Measurements from ENCODE around the gene DEK. TPM values are rescaled to one million over a fixed set of nuclear protein-coding genes. Genes with fewer than 3 reads are reported as not detected.
"Not testable (repeated sequence)": the region's sequence is repeated elsewhere in the genome, so short reads cannot be mapped to it uniquely, and the experiment has no call there.

DEK gene
- total RNA-seq, 1 donor = 156 TPM

- DNase-seq (ENCODE audit: low read depth) = peak; percentile 7
- not testable (repeated sequence) for H3K4me3 ChIP-seq (ENCODE audit: low read depth, low read length)
Observed at GRCh38 chr6:18226451-18227105, 37.8 kb downstream of the DEK start.

DNA sequence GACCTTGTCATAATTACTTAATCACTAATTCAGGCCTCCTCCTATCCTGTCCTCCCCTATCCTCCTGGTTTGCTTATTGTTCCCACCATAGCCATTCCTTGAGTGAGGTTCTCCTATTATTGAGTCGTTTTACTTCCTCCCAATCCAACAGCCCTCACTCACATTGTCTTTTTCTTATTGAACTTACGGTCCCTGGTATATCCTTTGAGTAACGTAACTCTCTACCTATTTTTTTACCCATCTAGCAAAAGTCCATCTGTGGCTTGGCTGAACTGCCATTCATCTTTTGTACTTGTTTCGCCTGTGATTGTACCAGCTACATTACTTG lies 43.1 kb downstream of the DEK start:
- H3K4me3 ChIP-seq (ENCODE audit: low read depth, low read length) = no peak overlapping the region
- TF ChIP-seq, protein P1, sequence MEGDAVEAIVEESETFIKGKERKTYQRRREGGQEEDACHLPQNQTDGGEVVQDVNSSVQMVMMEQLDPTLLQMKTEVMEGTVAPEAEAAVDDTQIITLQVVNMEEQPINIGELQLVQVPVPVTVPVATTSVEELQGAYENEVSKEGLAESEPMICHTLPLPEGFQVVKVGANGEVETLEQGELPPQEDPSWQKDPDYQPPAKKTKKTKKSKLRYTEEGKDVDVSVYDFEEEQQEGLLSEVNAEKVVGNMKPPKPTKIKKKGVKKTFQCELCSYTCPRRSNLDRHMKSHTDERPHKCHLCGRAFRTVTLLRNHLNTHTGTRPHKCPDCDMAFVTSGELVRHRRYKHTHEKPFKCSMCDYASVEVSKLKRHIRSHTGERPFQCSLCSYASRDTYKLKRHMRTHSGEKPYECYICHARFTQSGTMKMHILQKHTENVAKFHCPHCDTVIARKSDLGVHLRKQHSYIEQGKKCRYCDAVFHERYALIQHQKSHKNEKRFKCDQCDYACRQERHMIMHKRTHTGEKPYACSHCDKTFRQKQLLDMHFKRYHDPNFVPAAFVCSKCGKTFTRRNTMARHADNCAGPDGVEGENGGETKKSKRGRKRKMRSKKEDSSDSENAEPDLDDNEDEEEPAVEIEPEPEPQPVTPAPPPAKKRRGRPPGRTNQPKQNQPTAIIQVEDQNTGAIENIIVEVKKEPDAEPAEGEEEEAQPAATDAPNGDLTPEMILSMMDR (IDR thresholded peaks at IDR 0.05; ENCODE audit: insufficient read depth, low read length) = no peak
- no peak for DNase-seq (ENCODE audit: low read depth)

GRCh38 chr6:18219591-18219990 lies 44.7 kb downstream of the DEK start:
- H3K4me3 ChIP-seq (ENCODE audit: low read depth, low read length) = no peak overlapping the region
- TF ChIP-seq, protein P1 (IDR thresholded peaks at IDR 0.05; ENCODE audit: insufficient read depth, low read length) = no peak
- peak; percentile 45 for DNase-seq (ENCODE audit: low read depth)

DNA sequence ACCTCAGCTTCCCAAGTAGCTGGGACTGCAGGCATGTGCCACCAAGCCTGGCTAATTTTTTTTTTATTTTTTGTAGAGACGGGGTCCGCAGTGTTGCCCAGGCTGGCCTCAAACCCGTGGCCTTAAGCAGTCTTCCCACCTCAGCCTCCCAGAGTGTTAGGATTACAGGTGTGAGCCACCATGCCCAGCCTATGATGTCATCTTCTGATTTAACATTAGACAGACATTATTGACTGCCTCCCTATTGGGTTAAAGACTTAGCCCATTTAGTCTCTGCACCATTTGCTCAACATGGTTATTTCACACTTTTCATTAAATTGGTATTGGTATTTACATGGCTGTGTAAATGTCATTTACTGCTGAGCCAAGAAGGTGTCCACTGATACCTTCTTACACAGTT lies 46.1 kb downstream of the DEK start:
- H3K4me3 ChIP-seq (ENCODE audit: low read depth, low read length) = no peak overlapping the region
- DNase-seq (ENCODE audit: low read depth) = no peak
- TF ChIP-seq, protein P1 (IDR thresholded peaks at IDR 0.05; ENCODE audit: insufficient read depth, low read length) = no peak

DNA sequence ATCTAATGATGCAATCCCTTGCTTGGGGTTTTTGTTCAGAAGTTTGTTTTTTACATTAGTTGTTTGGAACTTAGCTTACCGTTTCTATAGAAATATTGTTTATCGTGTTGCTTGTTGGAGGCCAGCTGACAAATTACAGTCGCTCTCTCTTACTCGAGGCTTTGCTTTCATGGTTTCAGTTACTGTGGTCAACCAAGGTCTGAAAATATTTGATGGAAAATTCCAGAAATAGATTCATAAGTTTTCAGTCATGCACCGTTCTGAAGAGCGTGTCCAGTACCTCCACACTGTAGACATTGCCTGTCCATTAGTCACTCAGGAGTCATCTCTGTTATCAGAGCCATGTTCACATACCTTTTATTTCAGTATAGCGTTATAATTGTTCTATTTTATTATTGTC lies 47.9 kb downstream of the DEK start:
- H3K4me3 ChIP-seq (ENCODE audit: low read depth, low read length) = no peak overlapping the region
- TF ChIP-seq, protein P1 (IDR thresholded peaks at IDR 0.05; ENCODE audit: insufficient read depth, low read length) = no peak
- DNase-seq (ENCODE audit: low read depth) = no peak

DNA sequence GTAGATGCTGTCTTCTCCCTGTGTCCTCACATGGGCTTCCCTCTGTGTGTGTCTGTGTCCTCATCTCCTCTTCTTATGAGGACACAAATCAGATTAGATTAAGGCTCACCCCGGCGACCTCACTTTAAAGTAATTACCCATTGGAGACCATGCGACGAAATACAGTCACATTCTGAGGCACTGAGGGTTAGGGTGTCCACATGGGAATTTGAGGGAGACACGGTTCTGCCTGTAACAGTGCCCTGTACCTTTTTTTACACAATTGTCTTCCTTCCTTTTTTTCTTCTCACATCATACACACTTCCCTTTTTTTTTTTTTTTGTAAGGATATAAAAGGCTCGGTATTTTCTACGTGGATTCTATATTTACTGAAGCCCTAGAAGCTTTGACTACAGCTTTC lies 48.9 kb downstream of the DEK start:
- TF ChIP-seq, protein P1 (IDR thresholded peaks at IDR 0.05; ENCODE audit: insufficient read depth, low read length) = no peak
- DNase-seq (ENCODE audit: low read depth) = no peak
- no peak overlapping the region for H3K4me3 ChIP-seq (ENCODE audit: low read depth, low read length)

- H3K4me3 ChIP-seq (ENCODE audit: low read depth, low read length) = no peak overlapping the region
- TF ChIP-seq, protein P1 (IDR thresholded peaks at IDR 0.05; ENCODE audit: insufficient read depth, low read length) = no peak
- DNase-seq (ENCODE audit: low read depth) = no peak
Observed at GRCh38 chr6:18214003-18214402, 50.3 kb downstream of the DEK start.

All from fibroblast of the aortic adventitia (primary cell).